Endothelial cell of umbilical vein (primary cell): ENCODE measurements around the gene SLC4A4. TPM values are rescaled to one million over a fixed set of nuclear protein-coding genes. Genes with fewer than 3 reads are reported as not detected.

Experiments
- BruUV-seq: library from RNA; stranded (reverse); fragments of 400-500 nt; replicated peaks from 2 replicates; lab custom pipeline; 2021; lab: Mats Ljungman, UMichigan
- CTCF ChIA-PET: fragments of 300-600, 350-600 bp; sonication (Branson Sonifier 250); formaldehyde crosslinking; loops from one replicate; lab custom pipeline; 2021; ENCODE audit warnings: antibody characterized with exemption, inconsistent platforms; lab: Charles Lee
- POLR2A ChIA-PET: fragments of 300-600, 350-600 bp; sonication (Branson Sonifier 250); formaldehyde crosslinking; loops from one replicate; lab custom pipeline; 2021; ENCODE audit warnings: antibody characterized with exemption, inconsistent platforms; lab: Charles Lee
- DNase-seq: peaks from one replicate; pipeline ENCODE4 v3.0.0-alpha.2; 2011; ENCODE audit warnings: low read depth, low spot score
- FAIRE-seq: peaks from 2 replicates; lab custom pipeline; 2011; peaks lifted over from hg19 to GRCh38; lab: Jason Lieb, UNC
- H2AFZ ChIP-seq: 2 replicates; pipeline ENCODE4 v1.6.0; 2012; ENCODE audit warnings: low read depth, low read length, control low read depth, inconsistent platforms
- H3K27ac ChIP-seq: 2 replicates; pipeline ENCODE4 v1.5.1; 2011; ENCODE audit warnings: low read depth, mild to moderate bottlenecking, control low read depth, low read length, moderate library complexity; ENCODE audit not compliant: insufficient read depth
- H3K27me3 ChIP-seq, 2 experiments: 2 replicates each; pipeline versions ENCODE4 v1.6.0 to v1.6.1; 2011; ENCODE audit warnings: low read length in 2 of 2, mixed read lengths in 1 of 2; ENCODE audit not compliant: control insufficient read depth in 2 of 2, insufficient read depth in 2 of 2
- H3K36me3 ChIP-seq, 2 experiments: 2 replicates in 1 of 2; 3 replicates in 1 of 2; pipeline ENCODE4 v1.5.1; 2011; ENCODE audit warnings: low read length in 2 of 2, mild to moderate bottlenecking in 1 of 2, moderate library complexity in 1 of 2; ENCODE audit not compliant: control insufficient read depth in 2 of 2, insufficient read depth in 2 of 2; ENCODE audit errors: extremely low read depth in 1 of 2
- H3K4me1 ChIP-seq: 3 replicates; pipeline ENCODE4 v1.5.1; 2011; ENCODE audit warnings: mild to moderate bottlenecking, low read length; ENCODE audit not compliant: control insufficient read depth, insufficient read depth; ENCODE audit errors: extremely low read depth
- H3K4me2 ChIP-seq: 2 replicates; pipeline ENCODE4 v1.6.1; 2011; ENCODE audit warnings: low read length, control low read depth, mixed read lengths; ENCODE audit not compliant: insufficient read depth
- H3K4me3 ChIP-seq, 3 experiments: fragments of 200-600 bp in 1 of 3; sonication (generic), shearing (Covaris generic) in 1 of 3; replicated peaks in 1 of 3; 2 replicates each; pipeline ENCODE4 v1.5.1; 2011 to 2016; ENCODE audit warnings: control low read depth in 3 of 3, low read length in 3 of 3, mild to moderate bottlenecking in 2 of 3, inconsistent platforms in 1 of 3, low read depth in 1 of 3, moderate library complexity in 1 of 3; ENCODE audit not compliant: insufficient read depth in 1 of 3
- H3K79me2 ChIP-seq: 2 replicates; pipeline ENCODE4 v1.6.0; 2012; ENCODE audit warnings: low read length, inconsistent platforms; ENCODE audit not compliant: control insufficient read depth, insufficient read depth
- H3K9ac ChIP-seq: replicated peaks from 2 replicates; pipeline ENCODE3; 2011; ENCODE audit warnings: low read length, control low read depth; ENCODE audit not compliant: insufficient read depth; ENCODE audit errors: extremely low read depth
- H3K9me1 ChIP-seq: replicated peaks from 3 replicates; pipeline ENCODE4 v1.6.0; 2011; ENCODE audit warnings: mild to moderate bottlenecking, low read length; ENCODE audit not compliant: control insufficient read depth, insufficient read depth; ENCODE audit errors: extremely low read depth
- H3K9me3 ChIP-seq: replicated peaks from 2 replicates; pipeline ENCODE4 v1.5.1; 2012; ENCODE audit warnings: low read length, inconsistent platforms; ENCODE audit not compliant: control insufficient read depth, insufficient read depth
- H4K20me1 ChIP-seq: replicated peaks from 2 replicates; pipeline ENCODE3; 2011; ENCODE audit warnings: mild to moderate bottlenecking, low read length; ENCODE audit not compliant: control insufficient read depth, insufficient read depth; ENCODE audit errors: extremely low read depth
- CTCF ChIP-seq, 2 donors: IDR thresholded peaks; 1 replicate in 1 of 2; 2 replicates in 1 of 2; pipeline ENCODE4 v1.5.1; 2011; ENCODE audit warnings: low read length in 2 of 2, mild to moderate bottlenecking in 2 of 2, moderate library complexity in 2 of 2, control low read depth in 1 of 2, inconsistent platforms in 1 of 2, low read depth in 1 of 2; ENCODE audit not compliant: insufficient read depth in 1 of 2; ENCODE audit errors: extremely low read depth in 1 of 2
- EZH2 ChIP-seq: IDR thresholded peaks from 2 replicates; pipeline ENCODE4 v1.6.1; 2012; ENCODE audit warnings: borderline replicate concordance, low read depth, mild to moderate bottlenecking, moderate library complexity, low read length, inconsistent platforms; ENCODE audit not compliant: severe bottlenecking
- FOS ChIP-seq: IDR thresholded peaks from 2 replicates; pipeline ENCODE4 v1.6.1; 2011; ENCODE audit warnings: mild to moderate bottlenecking, low read length, moderate library complexity, borderline replicate concordance; ENCODE audit not compliant: insufficient read depth
- GATA2 ChIP-seq: IDR thresholded peaks from 2 replicates; pipeline ENCODE4 v1.7.0; 2011; ENCODE audit warnings: low read depth, mild to moderate bottlenecking, moderate library complexity, mixed read lengths, low read length; ENCODE audit not compliant: insufficient read length, insufficient read depth
- JUN ChIP-seq: IDR thresholded peaks from 2 replicates; pipeline ENCODE4 v1.6.1; 2011; ENCODE audit warnings: borderline replicate concordance, low read depth; ENCODE audit not compliant: insufficient read length, insufficient read depth
- MYC ChIP-seq: IDR thresholded peaks from one replicate; pipeline ENCODE4 v1.6.1; 2011; ENCODE audit warnings: mild to moderate bottlenecking, low read depth, low read length
- POLR2A ChIP-seq: IDR thresholded peaks from 2 replicates; pipeline ENCODE4 v1.6.1; 2012; ENCODE audit warnings: low read depth, mild to moderate bottlenecking, control low read depth, low read length
- POLR2AphosphoS5 ChIP-seq: IDR thresholded peaks from 2 replicates; pipeline ENCODE4 v1.6.1; 2012; ENCODE audit warnings: low read depth, mild to moderate bottlenecking, control low read depth, low read length, moderate library complexity; ENCODE audit not compliant: insufficient read depth
- dilution Hi-C: fragments of 300-500 bp; cut with MboI; formaldehyde crosslinking; loops from one replicate; pipeline ENCODE4 v1.15.0; 2019; ENCODE audit warnings: low sequenced_read_pairs; ENCODE audit not compliant: extremely low pct_ligation_motif_present
- intact Hi-C: fragments of 100-400 bp; cut with micrococcal nuclease; formaldehyde crosslinking; loops from one replicate; pipeline ENCODE4 v1.10.0; 2022
- polyA plus RNA-seq, 4 experiments: library from polyadenylated mRNA; depleted of rRNA in 3 of 4; stranded (reverse) in 3 of 4; unstranded in 1 of 4; fragments of >200 nt; gene quantifications; 2 replicates each; pipeline versions ENCODE4 v1.2.1 to v1.2.3, GENCODE V29; 2011 to 2012; ENCODE audit warnings: missing spikeins in 1 of 4
- total RNA-seq: library from RNA; stranded (reverse); gene quantifications from 2 replicates; pipeline ENCODE4 v1.2.3, GENCODE V29; 2021
- TF ChIP-seq, protein P1 (sequence below): IDR thresholded peaks from 2 replicates; pipeline ENCODE4 v1.6.1; 2011; ENCODE audit not compliant: insufficient read depth, insufficient read length

The SLC4A4 gene
- total and polyA plus RNA-seq, 2 donors (not counting 3 experiments of a cell fraction or from before 2014, with no cell fraction given), result not detected

- dilution Hi-C loops (no loop called here), intact Hi-C loops (no loop called here)
- CTCF ChIA-PET, result no interaction called here
- Histone ChIP-seq H4K20me1 (no peaks in the 10 kb centered on the region), H3K79me2 (no peaks in the 10 kb centered on the region), H3K27ac (no peak overlapping the region), H3K27me3 (no peaks in the 10 kb centered on the region), H2AFZ (no peak overlapping the region), H3K4me3 (no peak overlapping the region), H3K9me1 (no peaks in the 10 kb centered on the region), H3K4me1 (no peaks in the 10 kb centered on the region), H3K4me2 (no peak overlapping the region), H3K36me3 (no peaks in the 10 kb centered on the region), H3K9ac (no peak overlapping the region), H3K9me3 (no peaks in the 10 kb centered on the region)
- POLR2A ChIA-PET, result no interaction called here
- BruUV-seq, result no TSS peak
- DNase-seq (no peak), FAIRE-seq (no peak)
- TF ChIP-seq GATA2 (no peak), POLR2AphosphoS5 (no peak), POLR2A (no peak), MYC (no peak), EZH2 (no peak), JUN (no peak), FOS (no peak), CTCF (IDR thresholded peaks at IDR 0.05; ENCODE audit: extremely low read depth in 1 of 2, insufficient read depth in 1 of 2, low read depth in 1 of 2, low read length in 2 of 2) (no peak)
- TF ChIP-seq, protein P1, sequence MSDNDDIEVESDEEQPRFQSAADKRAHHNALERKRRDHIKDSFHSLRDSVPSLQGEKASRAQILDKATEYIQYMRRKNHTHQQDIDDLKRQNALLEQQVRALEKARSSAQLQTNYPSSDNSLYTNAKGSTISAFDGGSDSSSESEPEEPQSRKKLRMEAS, result no peak
Measured at GRCh38 chr4:71616168-71616811, 277.5 kb downstream of the SLC4A4 start.
